GM11168 (cell line): ENCODE data around the gene ZNF136.

Experiments
- in situ Hi-C: fragments of 300-500 bp; cut with MboI; formaldehyde crosslinking; loops from one replicate; pipeline ENCODE4 v1.12.0; 2022; ENCODE audit warnings: low sequenced_read_pairs; ENCODE audit not compliant: unreplicated experiment

ZNF136 gene

GRCh38 chr19:12180377-12180776, 17.5 kb downstream of the ZNF136 start:
- in situ Hi-C loops = no loop called here

- in situ Hi-C loops = no loop called here
These were observed 24.7 kb downstream of the ZNF136 start for GRCh38 chr19:12187625-12188024.

GRCh38 chr19:12194827-12195731, 32.2 kb downstream of the ZNF136 start:
- in situ Hi-C loops = no loop called here

- in situ Hi-C loops = no loop called here
These were observed 35.2 kb downstream of the ZNF136 start for GRCh38 chr19:12198136-12198535.

- in situ Hi-C loops = no loop called here
These were observed 37.0 kb downstream of the ZNF136 start for GRCh38 chr19:12199757-12200419.

- in situ Hi-C loops = no loop called here
These were observed 39.4 kb downstream of the ZNF136 start for GRCh38 chr19:12202250-12202649.

- in situ Hi-C loops = no loop called here
These were observed 42.4 kb downstream of the ZNF136 start for GRCh38 chr19:12205296-12205695.

- in situ Hi-C loops = no loop called here
These were observed 45.3 kb downstream of the ZNF136 start for GRCh38 chr19:12208221-12208620.

- in situ Hi-C loops = no loop called here
These were observed 54.4 kb downstream of the ZNF136 start for GRCh38 chr19:12217332-12217731.

- in situ Hi-C loops = no loop called here
These were observed 60.2 kb downstream of the ZNF136 start for GRCh38 chr19:12222980-12223630.

- in situ Hi-C loops = no loop called here
These were observed 61.8 kb downstream of the ZNF136 start for GRCh38 chr19:12224676-12225075.

- in situ Hi-C loops = no loop called here
These were observed 67.1 kb downstream of the ZNF136 start for GRCh38 chr19:12229990-12230389.

GRCh38 chr19:12230751-12231733, 68.1 kb downstream of the ZNF136 start:
- in situ Hi-C loops = no loop called here

- in situ Hi-C loops = no loop called here
These were observed 70.1 kb downstream of the ZNF136 start for GRCh38 chr19:12232961-12233360.

- in situ Hi-C loops = no loop called here
These were observed 74.4 kb downstream of the ZNF136 start for GRCh38 chr19:12237143-12237839.
